SH-SY5Y (cell line): Measurements from ENCODE around the gene EPHA1.

Experiments
- GATA2 ChIP-seq: IDR thresholded peaks from 2 replicates; pipeline ENCODE4 v1.6.1; 2011; ENCODE audit warnings: mild to moderate bottlenecking, low read depth, low read length
- GATA3 ChIP-seq: IDR thresholded peaks from 2 replicates; pipeline ENCODE4 v1.6.1; 2011; ENCODE audit warnings: low read depth, mild to moderate bottlenecking, low read length, moderate library complexity

GRCh38 chr7:143431109-143431508, 22.5 kb upstream of the EPHA1 start:
- no peak for TF ChIP-seq GATA2
- TF ChIP-seq GATA3: no peak
